CD4-positive, CD25-positive, alpha-beta regulatory T cell (primary cell): ENCODE measurements around the gene GARNL3. TPM values are rescaled to one million over a fixed set of nuclear protein-coding genes. Genes with fewer than 3 reads are reported as not detected.

Experiments used
- ATAC-seq, 2 donors: fragments of 150-1000 bp; cut with Tn5 transposase; one replicate each; pipeline ENCODE4 v1.10.0; 2021; ENCODE audit warnings: low read depth in 2 of 2, moderate number of reproducible peaks in 2 of 2, moderate library complexity in 1 of 2
- DNase-seq, 3 donors: peaks; one replicate each; pipeline versions ENCODE4 v3.0.0 to v3.0.0-alpha.2; 2012 to 2022; ENCODE audit warnings: mixed read lengths in 1 of 3
- H3K27ac ChIP-seq: one replicate; pipeline ENCODE4 v1.7.0; 2013; ENCODE audit warnings: mild to moderate bottlenecking, low read length; ENCODE audit not compliant: insufficient read depth, poor library complexity, severe bottlenecking
- H3K27me3 ChIP-seq: one replicate; pipeline ENCODE4 v1.7.0; 2013; ENCODE audit warnings: low read length; ENCODE audit not compliant: control insufficient read depth, insufficient read depth
- H3K36me3 ChIP-seq: one replicate; pipeline ENCODE4 v1.7.0; 2013; ENCODE audit warnings: mild to moderate bottlenecking, low read length, moderate library complexity; ENCODE audit not compliant: control insufficient read depth, insufficient read depth
- H3K4me1 ChIP-seq: 2 replicates; pipeline ENCODE4 v1.7.0; 2013; ENCODE audit warnings: mild to moderate bottlenecking, low read length; ENCODE audit not compliant: insufficient read depth, control insufficient read depth, poor library complexity, severe bottlenecking
- H3K4me3 ChIP-seq: one replicate; pipeline ENCODE4 v1.7.0; 2013; ENCODE audit warnings: low read depth, mild to moderate bottlenecking, low read length, moderate library complexity
- H3K9me3 ChIP-seq, 2 experiments: 1 replicate in 1 of 2; 2 replicates in 1 of 2; pipeline ENCODE4 v1.7.0; 2013; ENCODE audit warnings: low read length in 2 of 2, mild to moderate bottlenecking in 1 of 2, moderate library complexity in 1 of 2; ENCODE audit not compliant: control insufficient read depth in 2 of 2
- H3K27ac Mint-ChIP-seq, 3 donors: one replicate each; pipeline ENCODE4 v1.8.0; 2020 to 2022; ENCODE audit warnings: mild to moderate bottlenecking in 3 of 3, mixed read lengths in 3 of 3, moderate library complexity in 2 of 3
- H3K27me3 Mint-ChIP-seq: one replicate; pipeline ENCODE4 v1.8.0; 2022; ENCODE audit warnings: mild to moderate bottlenecking, mixed read lengths
- H3K36me3 Mint-ChIP-seq: one replicate; pipeline ENCODE4 v1.8.0; 2020; ENCODE audit warnings: mixed read lengths
- H3K4me1 Mint-ChIP-seq, 4 donors: one replicate each; pipeline ENCODE4 v1.8.0; 2020 to 2022; ENCODE audit warnings: mixed read lengths in 4 of 4, mild to moderate bottlenecking in 1 of 4
- H3K4me3 Mint-ChIP-seq, 4 donors: one replicate each; pipeline ENCODE4 v1.8.0; 2020 to 2022; ENCODE audit warnings: mild to moderate bottlenecking in 4 of 4, mixed read lengths in 4 of 4, moderate library complexity in 3 of 4
- H3K9me3 Mint-ChIP-seq, 7 donors: one replicate each; pipeline ENCODE4 v1.8.0; 2020 to 2022; ENCODE audit warnings: mixed read lengths in 7 of 7, mild to moderate bottlenecking in 3 of 7, moderate library complexity in 2 of 7
- polyA plus RNA-seq, 4 donors: library from polyadenylated mRNA; unstranded; fragments of 300-500 nt; fragmentation: Illumina TruSeq; gene quantifications; one replicate each; pipeline ENCODE4 v1.2.3, GENCODE V29; 2021
- total RNA-seq: library from RNA; stranded (reverse); gene quantifications from one replicate; pipeline ENCODE4 v1.2.3, GENCODE V29; 2022

Gene GARNL3
- total and polyA plus RNA-seq, 5 donors from 2014 or later = 0.69 to 4.3 (median 0.99) TPM; not detected in 2

GRCh38 chr9:127269449-127269848 is 4.9 kb downstream of the GARNL3 start:
- Histone ChIP-seq H3K9me3 (no peaks in the 10 kb centered on the region), H3K27ac (no peak overlapping the region), H3K36me3 (no peaks in the 10 kb centered on the region), H3K4me1 (no peaks in the 10 kb centered on the region), H3K4me3 (no peak overlapping the region), H3K27me3 (peaks cover 4% of the 10 kb centered on the region)
- DNase-seq (no peak), ATAC-seq (no peak)
- Mint-ChIP-seq H3K9me3 (no peaks in the 10 kb centered on the region), H3K4me1 (no peaks in the 10 kb centered on the region), H3K27ac (no peak overlapping the region), H3K27me3 (peaks cover 15% of the 10 kb centered on the region), H3K4me3 (no peak overlapping the region), H3K36me3 (no peaks in the 10 kb centered on the region)

- no peak for DNase-seq
- Mint-ChIP-seq H3K4me3 (no peak overlapping the region), H3K36me3 (no peaks in the 10 kb centered on the region), H3K27ac (no peak overlapping the region), H3K4me1 (no peaks in the 10 kb centered on the region), H3K27me3 (peaks cover 24% of the 10 kb centered on the region), H3K9me3 (no peaks in the 10 kb centered on the region)
- no peaks in the 10 kb centered on the region for H3K36me3 ChIP-seq
- H3K9me3 ChIP-seq = no peaks in the 10 kb centered on the region
- no peak overlapping the region for H3K27ac ChIP-seq
- ATAC-seq = no peak
- H3K4me1 ChIP-seq = no peaks in the 10 kb centered on the region
- no peak overlapping the region for H3K4me3 ChIP-seq
- peaks cover 6% of the 10 kb centered on the region for H3K27me3 ChIP-seq
Measured at GRCh38 chr9:127273326-127273725, 8.8 kb downstream of the GARNL3 start.

GRCh38 chr9:127277099-127277498 is 12.5 kb downstream of the GARNL3 start:
- no peak overlapping the region for H3K27ac ChIP-seq
- ATAC-seq (no peak), DNase-seq (no peak)
- no peak overlapping the region for H3K4me3 ChIP-seq
- Mint-ChIP-seq H3K27me3 (peaks cover 18% of the 10 kb centered on the region), H3K4me3 (no peak overlapping the region), H3K27ac (no peak overlapping the region), H3K9me3 (no peaks in the 10 kb centered on the region), H3K36me3 (no peaks in the 10 kb centered on the region), H3K4me1 (no peaks in the 10 kb centered on the region)
- H3K4me1 ChIP-seq = no peaks in the 10 kb centered on the region
- H3K9me3 ChIP-seq = no peaks in the 10 kb centered on the region
- H3K27me3 ChIP-seq = peaks cover 6% of the 10 kb centered on the region
- H3K36me3 ChIP-seq = no peaks in the 10 kb centered on the region

GRCh38 chr9:127277770-127278169 is 13.2 kb downstream of the GARNL3 start:
- no peaks in the 10 kb centered on the region for H3K9me3 ChIP-seq
- no peaks in the 10 kb centered on the region for H3K4me1 ChIP-seq
- H3K27me3 Mint-ChIP-seq = peaks cover 18% of the 10 kb centered on the region
- H3K36me3 Mint-ChIP-seq = no peaks in the 10 kb centered on the region
- no peak overlapping the region for H3K4me3 Mint-ChIP-seq
- DNase-seq = no peak
- H3K27ac ChIP-seq = no peak overlapping the region
- no peaks in the 10 kb centered on the region for H3K36me3 ChIP-seq
- peaks cover 6% of the 10 kb centered on the region for H3K27me3 ChIP-seq
- no peaks in the 10 kb centered on the region for H3K9me3 Mint-ChIP-seq
- H3K4me1 Mint-ChIP-seq = no peaks in the 10 kb centered on the region
- ATAC-seq = no peak
- H3K4me3 ChIP-seq = no peak overlapping the region
- no peak overlapping the region for H3K27ac Mint-ChIP-seq

DNA sequence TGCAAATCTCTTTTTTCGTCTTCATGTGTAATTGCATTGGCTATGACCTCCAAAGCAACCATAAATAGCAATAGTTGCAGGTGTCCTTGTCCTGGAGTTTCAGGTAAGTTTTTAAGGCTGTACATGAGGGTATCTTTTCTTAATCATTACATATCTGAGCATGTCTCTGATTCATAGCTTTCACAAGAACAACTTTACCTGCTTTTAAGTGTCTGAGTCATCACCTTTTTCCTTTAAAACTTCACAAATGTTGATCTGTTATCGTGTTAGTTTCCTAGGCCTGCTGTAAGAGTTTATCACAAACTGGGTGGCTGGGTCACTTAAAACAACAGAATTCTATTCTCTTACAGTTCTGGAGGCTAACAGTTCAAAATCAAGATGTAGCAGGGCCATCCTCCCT is 13.8 kb downstream of the GARNL3 start:
- peaks cover 6% of the 10 kb centered on the region for H3K27me3 ChIP-seq
- H3K27ac Mint-ChIP-seq = no peak overlapping the region
- no peaks in the 10 kb centered on the region for H3K9me3 Mint-ChIP-seq
- no peaks in the 10 kb centered on the region for H3K36me3 ChIP-seq
- DNase-seq (no peak), ATAC-seq (no peak)
- H3K4me1 Mint-ChIP-seq = no peaks in the 10 kb centered on the region
- peaks cover 18% of the 10 kb centered on the region for H3K27me3 Mint-ChIP-seq
- no peak overlapping the region for H3K4me3 Mint-ChIP-seq
- no peaks in the 10 kb centered on the region for H3K9me3 ChIP-seq
- no peaks in the 10 kb centered on the region for H3K36me3 Mint-ChIP-seq
- no peak overlapping the region for H3K4me3 ChIP-seq
- H3K4me1 ChIP-seq = no peaks in the 10 kb centered on the region
- H3K27ac ChIP-seq = no peak overlapping the region

- no peaks in the 10 kb centered on the region for H3K4me1 Mint-ChIP-seq
- H3K4me1 ChIP-seq = no peaks in the 10 kb centered on the region
- no peaks in the 10 kb centered on the region for H3K36me3 ChIP-seq
- no peak overlapping the region for H3K27ac ChIP-seq
- no peaks in the 10 kb centered on the region for H3K36me3 Mint-ChIP-seq
- ATAC-seq (no peak), DNase-seq (no peak)
- H3K27ac Mint-ChIP-seq = no peak overlapping the region
- H3K9me3 Mint-ChIP-seq = no peaks in the 10 kb centered on the region
- H3K4me3 Mint-ChIP-seq = no peak overlapping the region
- no peaks in the 10 kb centered on the region for H3K9me3 ChIP-seq
- peaks cover 18% of the 10 kb centered on the region for H3K27me3 Mint-ChIP-seq
- H3K27me3 ChIP-seq = peaks cover 6% of the 10 kb centered on the region
- H3K4me3 ChIP-seq = no peak overlapping the region
Measured at GRCh38 chr9:127279717-127280285, 15.2 kb downstream of the GARNL3 start.

DNA sequence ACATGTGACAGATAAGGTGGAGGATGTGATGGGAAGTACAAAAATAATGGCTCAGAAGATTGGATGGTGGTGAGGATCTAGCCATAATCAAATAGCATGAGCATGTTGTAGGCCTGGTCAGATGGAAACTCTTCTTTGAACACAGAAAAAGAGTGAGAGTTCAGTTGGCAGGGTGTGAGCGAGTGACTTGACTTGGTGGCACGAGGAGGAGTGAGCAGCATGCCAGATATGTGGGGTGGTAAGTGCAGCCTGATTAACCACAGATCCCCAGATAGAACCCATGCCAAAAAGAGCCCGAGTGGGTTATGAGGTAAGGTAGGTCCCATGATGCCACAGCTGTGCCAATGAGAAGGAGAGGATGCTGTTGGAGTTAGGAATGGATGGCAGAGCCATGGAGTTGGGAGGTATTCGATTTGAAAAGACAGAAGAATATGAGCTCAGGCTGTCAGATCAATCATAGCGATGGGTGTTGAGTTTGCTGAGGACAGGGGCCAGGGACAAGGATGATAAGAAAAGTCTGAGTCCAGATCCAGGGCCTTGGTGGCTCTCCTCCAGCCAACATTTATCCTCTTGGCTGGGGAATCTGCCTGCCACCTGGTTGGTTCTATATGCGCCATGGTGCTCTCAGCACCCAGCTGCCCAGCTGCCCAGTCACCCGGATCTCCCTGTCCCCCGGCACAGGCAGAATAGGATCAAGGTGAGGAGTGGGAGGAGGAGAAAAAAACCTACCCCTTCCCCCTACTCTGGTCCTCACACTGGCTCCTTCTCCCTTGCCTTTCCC is 16.5 kb downstream of the GARNL3 start:
- no peaks in the 10 kb centered on the region for H3K9me3 ChIP-seq
- no peak overlapping the region for H3K4me3 Mint-ChIP-seq
- no peaks in the 10 kb centered on the region for H3K4me1 Mint-ChIP-seq
- no peaks in the 10 kb centered on the region for H3K4me1 ChIP-seq
- ATAC-seq = no peak
- no peaks in the 10 kb centered on the region for H3K9me3 Mint-ChIP-seq
- peaks cover 18% of the 10 kb centered on the region for H3K27me3 Mint-ChIP-seq
- no peak overlapping the region for H3K4me3 ChIP-seq
- DNase-seq = no peak
- H3K36me3 ChIP-seq = no peaks in the 10 kb centered on the region
- H3K27ac ChIP-seq = no peak overlapping the region
- H3K36me3 Mint-ChIP-seq = no peaks in the 10 kb centered on the region
- H3K27me3 ChIP-seq = peaks cover 8% of the 10 kb centered on the region
- H3K27ac Mint-ChIP-seq = no peak overlapping the region

- peaks cover 14% of the 10 kb centered on the region for H3K27me3 Mint-ChIP-seq
- H3K9me3 ChIP-seq = no peaks in the 10 kb centered on the region
- no peaks in the 10 kb centered on the region for H3K9me3 Mint-ChIP-seq
- no peak overlapping the region for H3K4me3 ChIP-seq
- DNase-seq (no peak), ATAC-seq (no peak)
- H3K4me1 Mint-ChIP-seq = no peaks in the 10 kb centered on the region
- no peaks in the 10 kb centered on the region for H3K4me1 ChIP-seq
- no peak overlapping the region for H3K27ac Mint-ChIP-seq
- no peaks in the 10 kb centered on the region for H3K36me3 ChIP-seq
- H3K4me3 Mint-ChIP-seq = no peak overlapping the region
- H3K36me3 Mint-ChIP-seq = no peaks in the 10 kb centered on the region
- no peak overlapping the region for H3K27ac ChIP-seq
- peaks cover 7% of the 10 kb centered on the region for H3K27me3 ChIP-seq
Measured at GRCh38 chr9:127281891-127282290, 17.3 kb downstream of the GARNL3 start.
